Neuronal stem cell (in vitro differentiated cells): ENCODE measurements around the gene PLEKHA8.
"Not testable (repeated sequence)": the region's sequence is repeated elsewhere in the genome, so short reads cannot be mapped to it uniquely, and the experiment has no call there.

Experiments
- DNase-seq: peaks from one replicate; pipeline ENCODE4 v3.0.0-alpha.2; 2013; ENCODE audit warnings: low spot score
- H2AFZ ChIP-seq: one replicate; pipeline ENCODE4 v1.6.1; 2013; ENCODE audit warnings: mild to moderate bottlenecking, low read length, inconsistent platforms
- H2AK5ac ChIP-seq: 2 replicates; pipeline ENCODE4 v1.6.1; 2013; ENCODE audit warnings: low read depth, mild to moderate bottlenecking, inconsistent platforms, low read length, moderate library complexity, mixed read lengths
- H2BK120ac ChIP-seq: 2 replicates; pipeline ENCODE4 v1.6.1; 2013; ENCODE audit warnings: low read depth, mild to moderate bottlenecking, inconsistent platforms, low read length, moderate library complexity, mixed read lengths
- H2BK12ac ChIP-seq: one replicate; pipeline ENCODE4 v1.6.1; 2013; ENCODE audit warnings: low read length, inconsistent platforms
- H2BK15ac ChIP-seq: 2 replicates; pipeline ENCODE4 v1.6.1; 2013; ENCODE audit warnings: mild to moderate bottlenecking, low read length, inconsistent platforms, mixed read lengths
- H2BK5ac ChIP-seq: one replicate; pipeline ENCODE4 v1.6.1; 2013; ENCODE audit warnings: inconsistent platforms, mild to moderate bottlenecking, low read length, moderate library complexity
- H3K14ac ChIP-seq: one replicate; pipeline ENCODE4 v1.6.1; 2013; ENCODE audit warnings: low read length, inconsistent platforms
- H3K18ac ChIP-seq: 2 replicates; pipeline ENCODE4 v1.6.1; 2013; ENCODE audit warnings: low read length, inconsistent platforms
- H3K23ac ChIP-seq: 2 replicates; pipeline ENCODE4 v1.6.1; 2013; ENCODE audit warnings: low read depth, mild to moderate bottlenecking, mixed read lengths, low read length, inconsistent platforms; ENCODE audit not compliant: poor library complexity
- H3K27ac ChIP-seq: replicated peaks from 3 replicates; pipeline ENCODE4 v1.5.1; 2013; ENCODE audit warnings: low read length, inconsistent platforms
- H3K27me3 ChIP-seq, 3 experiments: 2 replicates each; pipeline ENCODE4 v1.6.1; 2013; ENCODE audit warnings: low read length in 3 of 3, mild to moderate bottlenecking in 2 of 3, inconsistent platforms in 1 of 3, low read depth in 1 of 3, mixed read lengths in 1 of 3, moderate library complexity in 1 of 3; ENCODE audit not compliant: control insufficient read depth in 3 of 3, insufficient read depth in 3 of 3
- H3K36me3 ChIP-seq, 2 donors: replicated peaks in 1 of 2; 2 replicates each; pipeline ENCODE4 v1.6.1; 2013; ENCODE audit warnings: low read length in 2 of 2; ENCODE audit not compliant: control insufficient read depth in 2 of 2, insufficient read depth in 2 of 2
- H3K4ac ChIP-seq: 2 replicates; pipeline ENCODE4 v1.6.1; 2013; ENCODE audit warnings: inconsistent platforms, mild to moderate bottlenecking, low read length, moderate library complexity
- H3K4me1 ChIP-seq, 2 donors: 1 replicate in 1 of 2; 2 replicates in 1 of 2; pipeline ENCODE4 v1.6.1; 2013; ENCODE audit warnings: low read length in 2 of 2, low read depth in 1 of 2; ENCODE audit not compliant: control insufficient read depth in 2 of 2, insufficient read depth in 1 of 2
- H3K4me2 ChIP-seq: one replicate; pipeline ENCODE4 v1.6.1; 2013; ENCODE audit warnings: mild to moderate bottlenecking, low read length, inconsistent platforms; ENCODE audit not compliant: insufficient read depth, poor library complexity, severe bottlenecking
- H3K4me3 ChIP-seq, 2 donors: 2 replicates each; pipeline ENCODE4 v1.5.1; 2013; ENCODE audit warnings: low read length in 2 of 2, mild to moderate bottlenecking in 2 of 2, inconsistent platforms in 1 of 2, moderate library complexity in 1 of 2
- H3K79me1 ChIP-seq: one replicate; pipeline ENCODE4 v1.6.1; 2013; ENCODE audit warnings: low read depth, mild to moderate bottlenecking, inconsistent platforms, low read length, moderate library complexity
- H3K9ac ChIP-seq: one replicate; pipeline ENCODE4 v1.6.1; 2013; ENCODE audit warnings: mild to moderate bottlenecking, low read depth, low read length, inconsistent platforms; ENCODE audit not compliant: poor library complexity
- H3K9me3 ChIP-seq, 2 donors: replicated peaks in 1 of 2; 2 replicates each; pipeline versions ENCODE3 to v1.6.1; 2013; ENCODE audit warnings: low read length in 2 of 2, mild to moderate bottlenecking in 2 of 2, inconsistent platforms in 1 of 2, low read depth in 1 of 2, mixed read lengths in 1 of 2, moderate library complexity in 1 of 2; ENCODE audit not compliant: control insufficient read depth in 2 of 2, insufficient read depth in 1 of 2
- H4K8ac ChIP-seq: one replicate; pipeline ENCODE4 v1.6.1; 2013; ENCODE audit warnings: low read depth, mild to moderate bottlenecking, inconsistent platforms, low read length, moderate library complexity
- H4K91ac ChIP-seq: one replicate; pipeline ENCODE4 v1.6.1; 2013; ENCODE audit warnings: low read length, low read depth, mild to moderate bottlenecking, inconsistent platforms; ENCODE audit not compliant: poor library complexity
- WGBS, 2 donors: extraction: QIAGEN DNeasy Blood & Tissue Kit; methylation state at CpG; one replicate each; pipeline ENCODE4 v1.1.7; 2013; ENCODE audit warnings: missing lambda C conversion rate in 2 of 2, mixed read lengths in 1 of 2; ENCODE audit not compliant: insufficient read length in 2 of 2, insufficient replicate concordance in 1 of 2; ENCODE audit errors: extremely low coverage in 2 of 2; 5-methylcytosine and 5-hydroxymethylcytosine counted together

PLEKHA8 gene

GRCh38 chr7:30091491-30091912 is 63.3 kb downstream of the PLEKHA8 start:
- no peak overlapping the region for H3K27ac ChIP-seq
- H3K27me3 ChIP-seq, result no peaks in the 10 kb centered on the region
- H4K8ac ChIP-seq, result no peak overlapping the region
- no peak overlapping the region for H3K4me3 ChIP-seq
- H4K91ac ChIP-seq, result no peak overlapping the region
- no peak overlapping the region for H3K23ac ChIP-seq
- no peak overlapping the region for H2BK15ac ChIP-seq
- peaks cover 6 to 29% of the 10 kb centered on the region in 2 donors for H3K36me3 ChIP-seq
- H3K18ac ChIP-seq, result no peak overlapping the region
- no peak overlapping the region for H2BK12ac ChIP-seq
- no peak for DNase-seq
- no peak overlapping the region for H2BK5ac ChIP-seq
- H2AK5ac ChIP-seq, result no peak overlapping the region
- no peak overlapping the region for H3K4me2 ChIP-seq
- no peaks in the 10 kb centered on the region for H3K79me1 ChIP-seq
- H3K4me1 ChIP-seq, result no peaks in the 10 kb centered on the region
- H3K14ac ChIP-seq, result no peak overlapping the region
- no peak overlapping the region for H2BK120ac ChIP-seq
- no peak overlapping the region for H3K4ac ChIP-seq
- no CpG with 5 or more reads among the region's 2 CpGs for WGBS, 2 donors
- H3K9me3 ChIP-seq, result no peaks in the 10 kb centered on the region
- H2AFZ ChIP-seq, result no peak overlapping the region
- no peak overlapping the region for H3K9ac ChIP-seq

GRCh38 chr7:30091987-30092386 is 63.8 kb downstream of the PLEKHA8 start:
- Histone ChIP-seq H3K9ac (no peak overlapping the region), H2BK12ac (no peak overlapping the region), H2BK5ac (peak overlapping the region; percentile 62)

GRCh38 chr7:30093420-30093952 is 65.3 kb downstream of the PLEKHA8 start:
- WGBS, 2 donors, result no CpG with 5 or more reads among the region's 5 CpGs
- no peak overlapping the region for H4K8ac ChIP-seq
- no peak overlapping the region for H2AK5ac ChIP-seq
- no peak overlapping the region for H3K27ac ChIP-seq
- H3K27me3 ChIP-seq, result no peaks in the 10 kb centered on the region
- no peak overlapping the region for H2BK120ac ChIP-seq
- no peaks in the 10 kb centered on the region for H3K9me3 ChIP-seq
- H4K91ac ChIP-seq, result no peak overlapping the region
- no peak overlapping the region for H3K4me2 ChIP-seq
- H3K36me3 ChIP-seq, result peaks cover 6 to 23% of the 10 kb centered on the region in 2 donors
- no peak overlapping the region for H2BK5ac ChIP-seq
- H3K18ac ChIP-seq, result no peak overlapping the region
- H3K79me1 ChIP-seq, result no peaks in the 10 kb centered on the region
- H2BK15ac ChIP-seq, result no peak overlapping the region
- no peak overlapping the region for H3K9ac ChIP-seq
- no peak overlapping the region for H2BK12ac ChIP-seq
- H3K23ac ChIP-seq, result no peak overlapping the region
- H3K4me1 ChIP-seq, result no peaks in the 10 kb centered on the region
- DNase-seq, result no peak
- H3K14ac ChIP-seq, result no peak overlapping the region
- peak overlapping the region in 1 of 2 donors; percentile 2 for H3K4me3 ChIP-seq
- H2AFZ ChIP-seq, result no peak overlapping the region
- no peak overlapping the region for H3K4ac ChIP-seq

More at GRCh38 chr7:30091987-30092386, 63.8 kb downstream of the PLEKHA8 start:
- H3K4ac ChIP-seq, result no peak overlapping the region
- no peak overlapping the region for H2AFZ ChIP-seq
- H3K36me3 ChIP-seq, result peaks cover 6 to 24% of the 10 kb centered on the region in 2 donors
- no peak overlapping the region for H3K4me3 ChIP-seq
- no peak overlapping the region for H3K14ac ChIP-seq
- H4K91ac ChIP-seq, result no peak overlapping the region
- H3K18ac ChIP-seq, result no peak overlapping the region
- H2AK5ac ChIP-seq, result no peak overlapping the region
- no CpG with 5 or more reads among the region's 5 CpGs for WGBS, 2 donors
- no peaks in the 10 kb centered on the region for H3K9me3 ChIP-seq
- H3K79me1 ChIP-seq, result no peaks in the 10 kb centered on the region
- DNase-seq, result no peak
- H2BK120ac ChIP-seq, result no peak overlapping the region
- H3K27ac ChIP-seq, result no peak overlapping the region
- no peaks in the 10 kb centered on the region for H3K4me1 ChIP-seq
- no peak overlapping the region for H4K8ac ChIP-seq
- H3K23ac ChIP-seq, result no peak overlapping the region
- H3K27me3 ChIP-seq, result no peaks in the 10 kb centered on the region
- H3K4me2 ChIP-seq, result no peak overlapping the region
- H2BK15ac ChIP-seq, result no peak overlapping the region

GRCh38 chr7:30098599-30098998 is 70.4 kb downstream of the PLEKHA8 start:
- H3K4me3 ChIP-seq, H3K23ac ChIP-seq, H2AK5ac ChIP-seq, H3K4me2 ChIP-seq, H3K36me3 ChIP-seq, H2BK15ac ChIP-seq, H2BK5ac ChIP-seq, H3K14ac ChIP-seq, H3K27me3 ChIP-seq, H3K79me1 ChIP-seq, DNase-seq, H4K8ac ChIP-seq, H2AFZ ChIP-seq, H4K91ac ChIP-seq, H3K27ac ChIP-seq, H3K4me1 ChIP-seq, H3K4ac ChIP-seq, H2BK12ac ChIP-seq, H3K9ac ChIP-seq, H3K9me3 ChIP-seq, H3K18ac ChIP-seq, H2BK120ac ChIP-seq: not testable (repeated sequence)
- WGBS, 2 donors, result no CpG with 5 or more reads among the region's 21 CpGs
